ENCODE measurements around the gene HEATR1. TPM values are rescaled to one million over a fixed set of nuclear protein-coding genes. Genes with fewer than 3 reads are reported as not detected.

The HEATR1 gene
- total and polyA plus RNA-seq, 4 donors: 3.3 to 19.4 (median 9.6) TPM

GRCh38 chr1:236619398-236619797, 15.1 kb upstream of the HEATR1 start:
- DNase-seq (ENCODE audit: low spot score): no peak
- no peak for TF ChIP-seq RAD21 (IDR thresholded peaks at IDR 0.05)
- no peak overlapping the region for H3K9ac ChIP-seq (ENCODE audit: low read depth in 1 of 2, low read length in 2 of 2)
- H3K4me3 ChIP-seq (ENCODE audit: low read depth in 1 of 3, low read length in 3 of 3): no peak overlapping the region
- 68% methylated on average over 6 of the region's 6 CpGs for WGBS
- H3K4me1 ChIP-seq (ENCODE audit: control insufficient read depth in 4 of 4, insufficient read depth in 4 of 4, low read length in 3 of 4): no peaks in the 10 kb centered on the region
- peaks cover 0 to 5% (median 2%) of the 10 kb centered on the region in 4 donors for H3K27me3 ChIP-seq (ENCODE audit: control insufficient read depth in 4 of 4, insufficient read depth in 4 of 4, low read length in 3 of 4)
- no peaks in the 10 kb centered on the region for H3K36me3 ChIP-seq (ENCODE audit: control insufficient read depth in 4 of 4, insufficient read depth in 3 of 4, low read depth in 1 of 4, low read length in 3 of 4)
- peaks cover 3 to 14% (median 10%) of the 10 kb centered on the region in 4 donors for H3K9me3 ChIP-seq (ENCODE audit: control insufficient read depth in 4 of 4, low read length in 3 of 4)
- no peak overlapping the region for H3K27ac ChIP-seq (ENCODE audit: low read depth in 1 of 2, low read length in 2 of 2)

- Histone ChIP-seq H3K9me3 (ENCODE audit: control insufficient read depth in 4 of 4, low read length in 3 of 4) (peaks cover 3 to 14% (median 10%) of the 10 kb centered on the region in 4 donors), H3K27ac (ENCODE audit: low read depth in 1 of 2, low read length in 2 of 2) (no peak overlapping the region), H3K4me1 (ENCODE audit: control insufficient read depth in 4 of 4, insufficient read depth in 4 of 4, low read length in 3 of 4) (no peaks in the 10 kb centered on the region), H3K27me3 (ENCODE audit: control insufficient read depth in 4 of 4, insufficient read depth in 4 of 4, low read length in 3 of 4) (peaks cover 0 to 5% (median 2%) of the 10 kb centered on the region in 4 donors), H3K4me3 (ENCODE audit: low read depth in 1 of 3, low read length in 3 of 3) (no peak overlapping the region), H3K36me3 (ENCODE audit: control insufficient read depth in 4 of 4, insufficient read depth in 3 of 4, low read depth in 1 of 4, low read length in 3 of 4) (no peaks in the 10 kb centered on the region), H3K9ac (ENCODE audit: low read depth in 1 of 2, low read length in 2 of 2) (no peak overlapping the region)
- no peak for DNase-seq (ENCODE audit: low spot score)
- TF ChIP-seq HNF4G (IDR thresholded peaks at IDR 0.05) (no peak), FOXA2 (IDR thresholded peaks at IDR 0.05) (no peak), JUND (IDR thresholded peaks at IDR 0.05) (no peak), SP1 (IDR thresholded peaks at IDR 0.05) (no peak), MAX (IDR thresholded peaks at IDR 0.05) (no peak), YY1 (IDR thresholded peaks at IDR 0.05) (no peak), FOXA1 (IDR thresholded peaks at IDR 0.05) (no peak), RXRA (IDR thresholded peaks at IDR 0.05) (no peak), ATF3 (IDR thresholded peaks at IDR 0.05) (no peak), GABPA (IDR thresholded peaks at IDR 0.05 in 1 of 2, conservative IDR thresholded peaks at IDR 0.05 in 1 of 2) (no peak), RAD21 (IDR thresholded peaks at IDR 0.05) (no peak), HNF4A (conservative IDR thresholded peaks at IDR 0.05) (no peak), REST (IDR thresholded peaks at IDR 0.05) (no peak), EGR1 (IDR thresholded peaks at IDR 0.05; ENCODE audit: low read depth in 2 of 2) (no peak), ZBTB33 (IDR thresholded peaks at IDR 0.05) (no peak), CTCF (IDR thresholded peaks at IDR 0.05; ENCODE audit: low read depth, low read length, missing input control) (no peak)
- 87% methylated on average over 5 of the region's 5 CpGs for WGBS
Measured at GRCh38 chr1:236618507-236618906, 14.2 kb upstream of the HEATR1 start.

All from liver (tissue), 9 donors.